Stimulated activated CD8-positive, alpha-beta memory T cell treated with anti-CD3 and anti-CD28 coated beads, Interleukin-15, amount 100 ng/mL, for 4 hours (primary cell): Measurements from ENCODE around the gene PTK6.
A peak's percentile ranks its signal among the peaks of the same experiment; 100 is the strongest.
"Not testable (repeated sequence)": the region's sequence is repeated elsewhere in the genome, so short reads cannot be mapped to it uniquely, and the experiment has no call there.

Experiments used
- DNase-seq, 2 donors: peaks; one replicate each; pipeline ENCODE4 v3.0.0-alpha.2; 2020; ENCODE audit warnings: low read depth in 2 of 2

PTK6 gene

GRCh38 chr20:63529861-63530787, 7.1 kb downstream of the PTK6 start:
- DNase-seq = no peak

GRCh38 chr20:63529180-63529860, 7.9 kb downstream of the PTK6 start:
- DNase-seq = no peak

- DNase-seq = no peak
These were observed 10.0 kb downstream of the PTK6 start for GRCh38 chr20:63527184-63527583.

- DNase-seq = no peak
These were observed 11.2 kb downstream of the PTK6 start for GRCh38 chr20:63525971-63526370.

- DNase-seq = no peak
These were observed 12.0 kb downstream of the PTK6 start for GRCh38 chr20:63525185-63525584.

GRCh38 chr20:63522981-63523611, 14.1 kb downstream of the PTK6 start:
- DNase-seq = no peak

GRCh38 chr20:63522091-63522868, 14.9 kb downstream of the PTK6 start:
- no peak for DNase-seq

- DNase-seq = no peak
These were observed 15.6 kb downstream of the PTK6 start for GRCh38 chr20:63521602-63522001.

GRCh38 chr20:63520934-63521601, 16.1 kb downstream of the PTK6 start:
- DNase-seq = peak; percentile 37 to 43

- DNase-seq = peak; percentile 59 to 78
These were observed 16.7 kb downstream of the PTK6 start, which contains the start of gene PPDPF for GRCh38 chr20:63520504-63520933. Gene PPDPF (plus strand): TSS chr20:63520765. CDS start chr20:63521309, 544 bp downstream.

GRCh38 chr20:63519668-63520503, 17.3 kb downstream of the PTK6 start:
- peak; percentile 35 to 50 for DNase-seq

- DNase-seq = no peak
These were observed 18.1 kb downstream of the PTK6 start for GRCh38 chr20:63518946-63519667.

- no peak for DNase-seq
These were observed 18.8 kb downstream of the PTK6 start for GRCh38 chr20:63518351-63518861.

- DNase-seq = no peak
These were observed 19.5 kb downstream of the PTK6 start for GRCh38 chr20:63517376-63518309.

GRCh38 chr20:63514520-63514919, 22.7 kb downstream of the PTK6 start:
- not testable (repeated sequence) for DNase-seq

- DNase-seq = no peak
These were observed 24.0 kb downstream of the PTK6 start for GRCh38 chr20:63513207-63513606.

GRCh38 chr20:63509088-63509564, 28.1 kb downstream of the PTK6 start:
- DNase-seq = no peak
